Fibroblast of villous mesenchyme (primary cell): ENCODE measurements around the gene TMUB2. TPM values are rescaled to one million over a fixed set of nuclear protein-coding genes. Genes with fewer than 3 reads are reported as not detected.

Source experiments
- DNase-seq: peaks from one replicate; pipeline ENCODE4 v3.0.0-alpha.2; 2010; ENCODE audit warnings: low read depth
- H3K4me3 ChIP-seq: 2 replicates; pipeline ENCODE4 v1.5.1; 2011; ENCODE audit warnings: low read depth, mild to moderate bottlenecking, low read length
- CTCF ChIP-seq: IDR thresholded peaks from 2 replicates; pipeline ENCODE4 v1.5.1; 2012; ENCODE audit warnings: low read depth, mild to moderate bottlenecking, low read length; ENCODE audit not compliant: insufficient read depth
- total RNA-seq: library from RNA; depleted of rRNA; stranded (reverse); fragments of >200 nt; gene quantifications from 2 replicates; pipeline ENCODE4 v1.2.3, GENCODE V29; 2012

The TMUB2 gene
- total RNA-seq, 1 donor, result 28.1 TPM

- no peak for DNase-seq
- H3K4me3 ChIP-seq, result no peak overlapping the region
- TF ChIP-seq CTCF, result no peak
These were observed 16.7 kb upstream of the TMUB2 start for GRCh38 chr17:44170135-44170498.

DNA sequence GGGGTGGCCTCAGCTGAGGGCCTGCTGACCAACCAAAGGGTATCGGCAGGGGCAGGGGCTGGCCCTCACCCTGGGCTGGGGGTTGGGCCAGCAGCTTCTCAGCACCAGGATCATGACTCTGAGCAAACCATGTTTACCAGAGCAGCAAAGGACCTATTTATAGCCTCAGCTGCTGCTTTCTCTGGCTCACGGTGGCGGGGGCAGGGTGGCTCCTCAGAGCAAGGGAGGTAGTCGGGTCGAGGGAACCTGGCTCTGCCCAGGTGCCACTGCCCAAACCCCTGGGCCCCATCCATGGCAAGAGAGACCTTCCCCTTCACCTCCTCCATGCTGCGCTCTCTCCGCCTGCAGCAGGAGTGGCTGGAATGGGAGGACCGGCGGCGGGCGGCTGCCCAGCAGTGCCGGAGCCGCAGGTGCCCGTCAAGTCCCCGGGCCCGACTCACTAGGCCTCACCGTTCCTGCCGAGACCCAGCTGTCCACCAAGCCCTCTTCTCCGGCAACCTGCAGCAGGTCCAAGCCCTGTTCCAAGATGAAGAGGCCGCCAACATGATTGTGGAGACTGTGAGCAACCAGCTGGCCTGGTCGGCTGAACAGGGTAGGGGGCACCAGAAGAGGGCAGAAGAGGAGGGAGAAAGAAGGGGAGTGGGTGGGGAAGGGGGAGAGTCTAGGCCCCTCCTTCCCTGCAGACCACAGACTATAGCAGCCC is 16.1 kb upstream of the TMUB2 start, which contains the start of gene ASB16:
ASB16 (plus strand) TSS at position 206 of the 703 bp plus-strand sequence; CDS start at position 292, 86 bp downstream.
- TF ChIP-seq CTCF, result no peak
- peak; percentile 41 for DNase-seq
- H3K4me3 ChIP-seq, result no peak within 1 kb of the TSS

DNA sequence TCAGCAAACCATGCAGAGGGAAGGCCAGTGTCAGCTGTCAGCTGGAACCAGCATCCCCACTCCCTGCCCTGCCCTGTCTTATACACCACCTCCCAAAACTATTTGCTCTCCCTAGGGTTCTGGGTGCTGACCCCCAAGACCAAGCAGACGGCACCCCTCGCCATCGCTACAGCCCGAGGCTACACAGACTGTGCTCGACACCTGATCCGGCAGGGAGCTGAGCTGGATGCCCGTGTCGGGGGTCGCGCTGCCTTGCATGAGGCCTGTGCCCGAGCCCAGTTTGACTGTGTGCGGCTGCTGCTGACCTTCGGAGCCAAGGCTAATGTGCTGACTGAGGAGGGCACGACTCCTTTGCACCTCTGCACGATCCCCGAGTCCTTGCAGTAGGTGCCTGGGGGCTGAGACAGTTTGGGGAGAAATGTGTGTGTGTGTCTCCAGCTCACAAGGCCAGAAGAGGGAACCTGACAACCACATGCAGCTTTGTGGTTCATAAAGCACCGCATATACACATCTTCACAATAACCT is 14.8 kb upstream of the TMUB2 start:
- TF ChIP-seq CTCF, result no peak
- no peak overlapping the region for H3K4me3 ChIP-seq
- no peak for DNase-seq

GRCh38 chr17:44174427-44174826 is 12.3 kb upstream of the TMUB2 start:
- TF ChIP-seq CTCF, result no peak
- H3K4me3 ChIP-seq, result no peak overlapping the region
- DNase-seq, result no peak

- TF ChIP-seq CTCF, result no peak
- DNase-seq, result no peak
These were observed 10.5 kb upstream of the TMUB2 start for GRCh38 chr17:44176257-44176656.

GRCh38 chr17:44176671-44177501 is 9.9 kb upstream of the TMUB2 start:
- H3K4me3 ChIP-seq, result no peak overlapping the region
- TF ChIP-seq CTCF, result no peak
- no peak for DNase-seq

More at GRCh38 chr17:44176257-44176656, 10.5 kb upstream of the TMUB2 start:
- no peak overlapping the region for H3K4me3 ChIP-seq
